ENCODE results near the gene SCN2A. TPM values are rescaled to one million over a fixed set of nuclear protein-coding genes. Genes with fewer than 3 reads are reported as not detected.

The SCN2A gene
- total and polyA plus RNA-seq, 10 of the 15 experiments (the other 5 are each of a cell fraction or from before 2014, with no cell fraction given), result 0.01 TPM; not detected in 8

- TF ChIP-seq MYB (IDR thresholded peaks at IDR 0.05; ENCODE audit: borderline replicate concordance, low read depth, low read length), result no peak
- no peak for TF ChIP-seq IRF5 (IDR thresholded peaks at IDR 0.05; ENCODE audit: borderline replicate concordance)
- no peak for TF ChIP-seq JUND (IDR thresholded peaks at IDR 0.05; ENCODE audit: low read depth, low read length)
- TF ChIP-seq, protein P1, sequence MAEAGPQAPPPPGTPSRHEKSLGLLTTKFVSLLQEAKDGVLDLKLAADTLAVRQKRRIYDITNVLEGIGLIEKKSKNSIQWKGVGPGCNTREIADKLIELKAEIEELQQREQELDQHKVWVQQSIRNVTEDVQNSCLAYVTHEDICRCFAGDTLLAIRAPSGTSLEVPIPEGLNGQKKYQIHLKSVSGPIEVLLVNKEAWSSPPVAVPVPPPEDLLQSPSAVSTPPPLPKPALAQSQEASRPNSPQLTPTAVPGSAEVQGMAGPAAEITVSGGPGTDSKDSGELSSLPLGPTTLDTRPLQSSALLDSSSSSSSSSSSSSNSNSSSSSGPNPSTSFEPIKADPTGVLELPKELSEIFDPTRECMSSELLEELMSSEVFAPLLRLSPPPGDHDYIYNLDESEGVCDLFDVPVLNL (IDR thresholded peaks at IDR 0.05; ENCODE audit: low read depth, low read length), result no peak
Observed at GRCh38 chr2:165273176-165273575, 34.0 kb downstream of the SCN2A start (continued).

- H3K9me3 ChIP-seq (replicated peaks; ENCODE audit: control insufficient read depth, insufficient read depth, low read length), result no peaks in the 10 kb centered on the region
- no peak overlapping the region for H2AFZ ChIP-seq (ENCODE audit: control insufficient read depth, low read depth, low read length)
- no peak for DNase-seq (ENCODE audit: low read depth, low spot score)
- ATAC-seq, result peak; percentile 69
- in situ Hi-C loops (cut with MboI), result no loop called here
- 57% methylated on average over 5 of the region's 5 CpGs for WGBS (ENCODE audit: insufficient coverage, insufficient replicate concordance, low lambda C conversion rate, missing lambda C conversion rate)
- no peaks in the 10 kb centered on the region for H3K27me3 ChIP-seq (replicated peaks in 1 of 2; ENCODE audit: control insufficient read depth in 2 of 2, insufficient read depth in 2 of 2, low read length in 1 of 2)
- H3K79me2 ChIP-seq (ENCODE audit: control insufficient read depth, insufficient read depth, low read length), result no peaks in the 10 kb centered on the region
- ChIA-PET SMC1A (ENCODE audit: uncharacterized antibody, unreplicated experiment) (interaction anchor here (1.6 kb wide), 1 partner anchor 35 kb away, joined by 7 read pairs; the partner anchor contains the start of gene SCN2A), RAD21 (ENCODE audit: unreplicated experiment) (no interaction called here), CTCF (interaction anchor here (1.2 to 2.0 kb wide), 3 partner anchors 17 to 71 kb away, joined by 4 to 6 read pairs (median 5); partner anchors contain the start of genes SCN2A and SCN3A), POLR2A (no interaction called here)
- no peak overlapping the region for H3K27ac ChIP-seq (ENCODE audit: control insufficient read depth, insufficient read depth)
- no peak overlapping the region for H3K9ac ChIP-seq (ENCODE audit: control insufficient read depth, insufficient read depth, low read length)
- FAIRE-seq, result no peak
- no peaks in the 10 kb centered on the region for H4K20me1 ChIP-seq (ENCODE audit: control insufficient read depth, insufficient read depth)
- no peaks in the 10 kb centered on the region for H3K36me3 ChIP-seq (ENCODE audit: control insufficient read depth in 2 of 2, insufficient read depth in 2 of 2, low read length in 1 of 2)
- H3K4me2 ChIP-seq (ENCODE audit: control insufficient read depth, insufficient read depth), result no peak overlapping the region
- no peaks in the 10 kb centered on the region for H3K4me1 ChIP-seq (ENCODE audit: control insufficient read depth, insufficient read depth, low read length)
- intact Hi-C loops (cut with micrococcal nuclease; ENCODE audit: unreplicated experiment), result no loop called here
- no peak overlapping the region for H3K4me3 ChIP-seq
- BruUV-seq (replicated peaks), result no TSS peak
- no peak for TF ChIP-seq EP300 (IDR thresholded peaks at IDR 0.05; ENCODE audit: borderline replicate concordance in 1 of 2, control insufficient read depth in 1 of 2, low read depth in 2 of 2, low read length in 2 of 2)
- TF ChIP-seq ZNF592 (IDR thresholded peaks at IDR 0.05), result no peak
- no peak for TF ChIP-seq IKZF2 (IDR thresholded peaks at IDR 0.05)
- TF ChIP-seq, protein P2, sequence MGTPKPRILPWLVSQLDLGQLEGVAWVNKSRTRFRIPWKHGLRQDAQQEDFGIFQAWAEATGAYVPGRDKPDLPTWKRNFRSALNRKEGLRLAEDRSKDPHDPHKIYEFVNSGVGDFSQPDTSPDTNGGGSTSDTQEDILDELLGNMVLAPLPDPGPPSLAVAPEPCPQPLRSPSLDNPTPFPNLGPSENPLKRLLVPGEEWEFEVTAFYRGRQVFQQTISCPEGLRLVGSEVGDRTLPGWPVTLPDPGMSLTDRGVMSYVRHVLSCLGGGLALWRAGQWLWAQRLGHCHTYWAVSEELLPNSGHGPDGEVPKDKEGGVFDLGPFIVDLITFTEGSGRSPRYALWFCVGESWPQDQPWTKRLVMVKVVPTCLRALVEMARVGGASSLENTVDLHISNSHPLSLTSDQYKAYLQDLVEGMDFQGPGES (IDR thresholded peaks at IDR 0.05), result no peak
- TF ChIP-seq CEBPB (IDR thresholded peaks at IDR 0.05; ENCODE audit: borderline replicate concordance in 1 of 2, low read depth in 2 of 2, low read length in 2 of 2), result no peak
- TF ChIP-seq, protein P3, sequence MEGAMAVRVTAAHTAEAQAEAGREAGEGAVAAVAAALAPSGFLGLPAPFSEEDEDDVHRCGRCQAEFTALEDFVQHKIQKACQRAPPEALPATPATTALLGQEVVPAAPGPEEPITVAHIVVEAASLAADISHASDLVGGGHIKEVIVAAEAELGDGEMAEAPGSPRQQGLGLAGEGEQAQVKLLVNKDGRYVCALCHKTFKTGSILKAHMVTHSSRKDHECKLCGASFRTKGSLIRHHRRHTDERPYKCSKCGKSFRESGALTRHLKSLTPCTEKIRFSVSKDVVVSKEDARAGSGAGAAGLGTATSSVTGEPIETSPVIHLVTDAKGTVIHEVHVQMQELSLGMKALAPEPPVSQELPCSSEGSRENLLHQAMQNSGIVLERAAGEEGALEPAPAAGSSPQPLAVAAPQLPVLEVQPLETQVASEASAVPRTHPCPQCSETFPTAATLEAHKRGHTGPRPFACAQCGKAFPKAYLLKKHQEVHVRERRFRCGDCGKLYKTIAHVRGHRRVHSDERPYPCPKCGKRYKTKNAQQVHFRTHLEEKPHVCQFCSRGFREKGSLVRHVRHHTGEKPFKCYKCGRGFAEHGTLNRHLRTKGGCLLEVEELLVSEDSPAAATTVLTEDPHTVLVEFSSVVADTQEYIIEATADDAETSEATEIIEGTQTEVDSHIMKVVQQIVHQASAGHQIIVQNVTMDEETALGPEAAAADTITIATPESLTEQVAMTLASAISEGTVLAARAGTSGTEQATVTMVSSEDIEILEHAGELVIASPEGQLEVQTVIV (IDR thresholded peaks at IDR 0.05; ENCODE audit: borderline replicate concordance, partially characterized antibody), result no peak
- TF ChIP-seq IRF4 (IDR thresholded peaks at IDR 0.05; ENCODE audit: low read depth, low read length), result no peak
Observed at GRCh38 chr2:165274698-165275097, 35.5 kb downstream of the SCN2A start.
